Body of pancreas (tissue), 4 donors: ENCODE results near the gene TOMM70.

Source experiments
- POLR2A ChIP-seq, 3 donors: fragments of 450-650 bp; IDR thresholded peaks; one replicate each; pipeline ENCODE4 v1.6.1; 2016; ENCODE audit warnings: antibody characterized with exemption in 3 of 3, mild to moderate bottlenecking in 2 of 3
- TF ChIP-seq, protein P1 (sequence below), 7 experiments: fragments of 450-650 bp in 4 of 7; fragments of 200-600 bp in 3 of 7; sonication (generic) in 3 of 7; IDR thresholded peaks; one replicate each; pipeline ENCODE4 v1.5.1; 2016 to 2019; ENCODE audit warnings: antibody characterized with exemption in 7 of 7

DNA sequence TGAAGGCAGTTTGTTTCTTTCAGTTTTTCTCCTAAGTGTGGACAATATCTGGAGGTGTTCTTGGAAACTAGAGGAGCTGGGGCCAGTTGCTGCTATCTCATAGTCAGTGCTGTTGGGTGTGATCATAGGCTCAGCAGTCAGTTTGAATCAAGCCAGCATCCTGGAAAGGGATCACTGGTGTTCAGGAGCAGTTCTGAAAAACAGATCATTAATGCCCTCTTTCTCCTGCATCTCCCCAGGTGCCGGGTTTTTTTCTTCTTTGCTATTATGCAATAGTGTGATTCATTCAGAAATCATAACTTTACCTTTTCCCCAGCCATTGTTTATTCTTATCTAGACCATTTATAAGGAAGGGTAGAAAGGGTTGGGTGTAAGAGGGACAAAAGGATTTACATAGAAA, 24.4 kb upstream of the TOMM70 start:
- TF ChIP-seq, protein P1, sequence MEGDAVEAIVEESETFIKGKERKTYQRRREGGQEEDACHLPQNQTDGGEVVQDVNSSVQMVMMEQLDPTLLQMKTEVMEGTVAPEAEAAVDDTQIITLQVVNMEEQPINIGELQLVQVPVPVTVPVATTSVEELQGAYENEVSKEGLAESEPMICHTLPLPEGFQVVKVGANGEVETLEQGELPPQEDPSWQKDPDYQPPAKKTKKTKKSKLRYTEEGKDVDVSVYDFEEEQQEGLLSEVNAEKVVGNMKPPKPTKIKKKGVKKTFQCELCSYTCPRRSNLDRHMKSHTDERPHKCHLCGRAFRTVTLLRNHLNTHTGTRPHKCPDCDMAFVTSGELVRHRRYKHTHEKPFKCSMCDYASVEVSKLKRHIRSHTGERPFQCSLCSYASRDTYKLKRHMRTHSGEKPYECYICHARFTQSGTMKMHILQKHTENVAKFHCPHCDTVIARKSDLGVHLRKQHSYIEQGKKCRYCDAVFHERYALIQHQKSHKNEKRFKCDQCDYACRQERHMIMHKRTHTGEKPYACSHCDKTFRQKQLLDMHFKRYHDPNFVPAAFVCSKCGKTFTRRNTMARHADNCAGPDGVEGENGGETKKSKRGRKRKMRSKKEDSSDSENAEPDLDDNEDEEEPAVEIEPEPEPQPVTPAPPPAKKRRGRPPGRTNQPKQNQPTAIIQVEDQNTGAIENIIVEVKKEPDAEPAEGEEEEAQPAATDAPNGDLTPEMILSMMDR (IDR thresholded peaks at IDR 0.05) = no peak
- TF ChIP-seq POLR2A (IDR thresholded peaks at IDR 0.05) = no peak
